ENCODE results near the gene XYLT1. TPM values are rescaled to one million over a fixed set of nuclear protein-coding genes. Genes with fewer than 3 reads are reported as not detected.

XYLT1 gene
- total and polyA plus RNA-seq, 9 of the 15 experiments (the other 6 are each of a cell fraction or from before 2014, with no cell fraction given) = 0.03 to 0.09 (median 0.08) TPM; not detected in 6

DNA sequence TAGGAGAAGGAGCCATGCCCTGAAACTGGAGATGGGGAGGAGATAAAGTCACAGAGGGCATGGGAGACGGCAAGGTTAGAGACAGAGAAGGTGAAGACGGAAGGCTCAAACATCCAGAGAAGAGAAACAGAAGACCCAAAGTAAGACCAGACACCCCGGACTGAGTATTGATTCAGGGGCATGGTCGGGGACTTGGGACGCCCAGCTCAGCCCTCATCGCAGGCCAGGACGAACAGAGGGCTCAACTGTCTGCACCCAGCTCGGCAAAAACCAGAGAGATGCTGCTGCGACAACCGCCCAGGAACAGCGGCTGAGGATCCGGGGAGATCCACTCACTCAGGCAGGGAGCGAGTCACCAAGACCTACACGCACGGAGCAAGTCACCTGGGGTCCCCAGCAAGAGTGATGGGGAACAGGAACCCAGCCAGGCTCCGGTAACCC is 999 bp downstream of the XYLT1 start:
- DNase-seq (ENCODE audit: extremely low read depth in 1 of 4, low spot score in 3 of 4) (no peak), FAIRE-seq (no peak), ATAC-seq (no peak)
- Histone ChIP-seq H3K27ac (ENCODE audit: extremely low read depth, low read depth, low read length) (no peak overlapping the region), H3K4me2 (ENCODE audit: insufficient read depth, low read length) (no peak overlapping the region), H3K4me3 (no peak overlapping the region), H3K79me2 (ENCODE audit: control insufficient read depth, insufficient read depth, low read length) (no peaks in the 10 kb centered on the region), H3K9me1 (ENCODE audit: control insufficient read depth, insufficient read depth, low read length) (no peaks in the 10 kb centered on the region), H2AFZ (ENCODE audit: low read depth, low read length) (no peak overlapping the region), H3K4me1 (replicated peaks in 1 of 2; ENCODE audit: control insufficient read depth in 2 of 2, insufficient read depth in 2 of 2, low read length in 2 of 2) (peaks cover 0 to 10% of the 10 kb centered on the region in 2 experiments; a peak in 2 of 5 replicates), H3K9ac (ENCODE audit: insufficient read depth in 1 of 2, low read depth in 2 of 2, low read length in 2 of 2) (no peak overlapping the region), H3K9me3 (replicated peaks; ENCODE audit: control insufficient read depth, insufficient read depth, low read depth, low read length) (no peaks in the 10 kb centered on the region), H3K36me3 (ENCODE audit: control insufficient read depth, insufficient read depth, low read length) (no peaks in the 10 kb centered on the region), H4K20me1 (replicated peaks; ENCODE audit: control insufficient read depth, insufficient read depth, low read length) (peaks cover 16% of the 10 kb centered on the region), H3K27me3 (ENCODE audit: control insufficient read depth in 2 of 2, insufficient read depth in 2 of 2, low read length in 2 of 2) (peaks cover 38 to 69% of the 10 kb centered on the region in 2 experiments)
- no TSS peak for BruUV-seq (replicated peaks)
- CTCF ChIA-PET (ENCODE audit: low intra/inter-chr PET ratio) = no interaction called here
- WGBS (ENCODE audit: insufficient coverage, low coverage, missing lambda C conversion rate) = 25% methylated on average over 15 of the region's 16 CpGs
- intact Hi-C loops (cut with micrococcal nuclease) = no loop called here
- POLR2A ChIA-PET = no interaction called here
- in situ Hi-C loops (cut with MboI) = no loop called here
- TF ChIP-seq, protein P1, sequence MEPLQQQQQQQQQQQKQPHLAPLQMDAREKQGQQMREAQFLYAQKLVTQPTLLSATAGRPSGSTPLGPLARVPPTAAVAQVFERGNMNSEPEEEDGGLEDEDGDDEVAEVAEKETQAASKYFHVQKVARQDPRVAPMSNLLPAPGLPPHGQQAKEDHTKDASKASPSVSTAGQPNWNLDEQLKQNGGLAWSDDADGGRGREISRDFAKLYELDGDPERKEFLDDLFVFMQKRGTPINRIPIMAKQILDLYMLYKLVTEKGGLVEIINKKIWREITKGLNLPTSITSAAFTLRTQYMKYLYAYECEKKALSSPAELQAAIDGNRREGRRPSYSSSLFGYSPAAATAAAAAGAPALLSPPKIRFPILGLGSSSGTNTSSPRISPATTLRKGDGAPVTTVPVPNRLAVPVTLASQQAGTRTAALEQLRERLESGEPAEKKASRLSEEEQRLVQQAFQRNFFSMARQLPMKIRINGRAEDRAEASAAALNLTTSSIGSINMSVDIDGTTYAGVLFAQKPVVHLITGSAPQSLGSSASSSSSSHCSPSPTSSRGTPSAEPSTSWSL (CRISPR knock-in tag; IDR thresholded peaks at IDR 0.05; ENCODE audit: borderline replicate concordance) = no peak
- TF ChIP-seq, protein P2, sequence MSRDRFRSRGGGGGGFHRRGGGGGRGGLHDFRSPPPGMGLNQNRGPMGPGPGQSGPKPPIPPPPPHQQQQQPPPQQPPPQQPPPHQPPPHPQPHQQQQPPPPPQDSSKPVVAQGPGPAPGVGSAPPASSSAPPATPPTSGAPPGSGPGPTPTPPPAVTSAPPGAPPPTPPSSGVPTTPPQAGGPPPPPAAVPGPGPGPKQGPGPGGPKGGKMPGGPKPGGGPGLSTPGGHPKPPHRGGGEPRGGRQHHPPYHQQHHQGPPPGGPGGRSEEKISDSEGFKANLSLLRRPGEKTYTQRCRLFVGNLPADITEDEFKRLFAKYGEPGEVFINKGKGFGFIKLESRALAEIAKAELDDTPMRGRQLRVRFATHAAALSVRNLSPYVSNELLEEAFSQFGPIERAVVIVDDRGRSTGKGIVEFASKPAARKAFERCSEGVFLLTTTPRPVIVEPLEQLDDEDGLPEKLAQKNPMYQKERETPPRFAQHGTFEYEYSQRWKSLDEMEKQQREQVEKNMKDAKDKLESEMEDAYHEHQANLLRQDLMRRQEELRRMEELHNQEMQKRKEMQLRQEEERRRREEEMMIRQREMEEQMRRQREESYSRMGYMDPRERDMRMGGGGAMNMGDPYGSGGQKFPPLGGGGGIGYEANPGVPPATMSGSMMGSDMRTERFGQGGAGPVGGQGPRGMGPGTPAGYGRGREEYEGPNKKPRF (IDR thresholded peaks at IDR 0.05; ENCODE audit: low read depth, low read length) = no peak
- TF ChIP-seq KLF16 (IDR thresholded peaks at IDR 0.05) (no peak), NFIC (IDR thresholded peaks at IDR 0.05) (no peak), GATAD2A (IDR thresholded peaks at IDR 0.05) (no peak), ZNF232 (CRISPR knock-in tag; IDR thresholded peaks at IDR 0.05) (no peak), CHD2 (IDR thresholded peaks at IDR 0.05; ENCODE audit: low read depth, low read length) (no peak), SMARCC2 (IDR thresholded peaks at IDR 0.05; ENCODE audit: low read depth) (no peak), STAT5A (IDR thresholded peaks at IDR 0.05; ENCODE audit: borderline replicate concordance, low read length) (no peak), SMARCA5 (IDR thresholded peaks at IDR 0.05) (no peak), EWSR1 (IDR thresholded peaks at IDR 0.05; ENCODE audit: borderline replicate concordance, low read depth, partially characterized antibody) (no peak)
- TF ChIP-seq, protein P3, sequence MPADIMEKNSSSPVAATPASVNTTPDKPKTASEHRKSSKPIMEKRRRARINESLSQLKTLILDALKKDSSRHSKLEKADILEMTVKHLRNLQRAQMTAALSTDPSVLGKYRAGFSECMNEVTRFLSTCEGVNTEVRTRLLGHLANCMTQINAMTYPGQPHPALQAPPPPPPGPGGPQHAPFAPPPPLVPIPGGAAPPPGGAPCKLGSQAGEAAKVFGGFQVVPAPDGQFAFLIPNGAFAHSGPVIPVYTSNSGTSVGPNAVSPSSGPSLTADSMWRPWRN (IDR thresholded peaks at IDR 0.05; ENCODE audit: low read depth) = no peak
- TF ChIP-seq, protein P4, sequence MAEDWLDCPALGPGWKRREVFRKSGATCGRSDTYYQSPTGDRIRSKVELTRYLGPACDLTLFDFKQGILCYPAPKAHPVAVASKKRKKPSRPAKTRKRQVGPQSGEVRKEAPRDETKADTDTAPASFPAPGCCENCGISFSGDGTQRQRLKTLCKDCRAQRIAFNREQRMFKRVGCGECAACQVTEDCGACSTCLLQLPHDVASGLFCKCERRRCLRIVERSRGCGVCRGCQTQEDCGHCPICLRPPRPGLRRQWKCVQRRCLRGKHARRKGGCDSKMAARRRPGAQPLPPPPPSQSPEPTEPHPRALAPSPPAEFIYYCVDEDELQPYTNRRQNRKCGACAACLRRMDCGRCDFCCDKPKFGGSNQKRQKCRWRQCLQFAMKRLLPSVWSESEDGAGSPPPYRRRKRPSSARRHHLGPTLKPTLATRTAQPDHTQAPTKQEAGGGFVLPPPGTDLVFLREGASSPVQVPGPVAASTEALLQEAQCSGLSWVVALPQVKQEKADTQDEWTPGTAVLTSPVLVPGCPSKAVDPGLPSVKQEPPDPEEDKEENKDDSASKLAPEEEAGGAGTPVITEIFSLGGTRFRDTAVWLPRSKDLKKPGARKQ (CRISPR knock-in tag; IDR thresholded peaks at IDR 0.05) = no peak
- TF ChIP-seq, protein P5, sequence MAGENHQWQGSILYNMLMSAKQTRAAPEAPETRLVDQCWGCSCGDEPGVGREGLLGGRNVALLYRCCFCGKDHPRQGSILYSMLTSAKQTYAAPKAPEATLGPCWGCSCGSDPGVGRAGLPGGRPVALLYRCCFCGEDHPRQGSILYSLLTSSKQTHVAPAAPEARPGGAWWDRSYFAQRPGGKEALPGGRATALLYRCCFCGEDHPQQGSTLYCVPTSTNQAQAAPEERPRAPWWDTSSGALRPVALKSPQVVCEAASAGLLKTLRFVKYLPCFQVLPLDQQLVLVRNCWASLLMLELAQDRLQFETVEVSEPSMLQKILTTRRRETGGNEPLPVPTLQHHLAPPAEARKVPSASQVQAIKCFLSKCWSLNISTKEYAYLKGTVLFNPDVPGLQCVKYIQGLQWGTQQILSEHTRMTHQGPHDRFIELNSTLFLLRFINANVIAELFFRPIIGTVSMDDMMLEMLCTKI (IDR thresholded peaks at IDR 0.05; ENCODE audit: partially characterized antibody) = no peak
- TF ChIP-seq, protein P6, sequence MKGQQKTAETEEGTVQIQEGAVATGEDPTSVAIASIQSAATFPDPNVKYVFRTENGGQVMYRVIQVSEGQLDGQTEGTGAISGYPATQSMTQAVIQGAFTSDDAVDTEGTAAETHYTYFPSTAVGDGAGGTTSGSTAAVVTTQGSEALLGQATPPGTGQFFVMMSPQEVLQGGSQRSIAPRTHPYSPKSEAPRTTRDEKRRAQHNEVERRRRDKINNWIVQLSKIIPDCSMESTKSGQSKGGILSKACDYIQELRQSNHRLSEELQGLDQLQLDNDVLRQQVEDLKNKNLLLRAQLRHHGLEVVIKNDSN (CRISPR knock-in tag; IDR thresholded peaks at IDR 0.05) = no peak

All from K562 (cell line).